ENCODE data around the gene MAP3K14.

Gene MAP3K14

GRCh38 chr17:45333702-45334092 is 16.9 kb upstream of the MAP3K14 start:
- no peaks in the 10 kb centered on the region for H3K9me3 ChIP-seq (ENCODE audit: insufficient read depth, low read length)
- no peak overlapping the region for H3K4me3 ChIP-seq (ENCODE audit: insufficient read depth, low read length, poor library complexity, severe bottlenecking)
- no peak overlapping the region for H3K27ac ChIP-seq (ENCODE audit: low read depth, low read length)
- no peak overlapping the region for H3K9ac ChIP-seq (ENCODE audit: low read length)
- H3K27me3 ChIP-seq (ENCODE audit: low read length): no peaks in the 10 kb centered on the region
- H3K36me3 ChIP-seq (ENCODE audit: low read length): no peaks in the 10 kb centered on the region
- TF ChIP-seq EZH2phosphoT487 (conservative IDR thresholded peaks at IDR 0.05; ENCODE audit: low read length) (no peak), CTCF (IDR thresholded peaks at IDR 0.05; ENCODE audit: insufficient read depth, low read length, poor library complexity, severe bottlenecking) (no peak)
- H2AFZ ChIP-seq (ENCODE audit: low read depth, low read length, severe bottlenecking): no peak overlapping the region
- no peaks in the 10 kb centered on the region for H3F3A ChIP-seq (ENCODE audit: insufficient read depth)
- no peaks in the 10 kb centered on the region for H3K9me2 ChIP-seq (replicated peaks; ENCODE audit: insufficient read depth, low read length)
- H3K79me2 ChIP-seq (ENCODE audit: insufficient read depth, low read length): no peaks in the 10 kb centered on the region
- H4K20me1 ChIP-seq (ENCODE audit: low read depth, low read length): no peaks in the 10 kb centered on the region
- H3K4me2 ChIP-seq (ENCODE audit: low read depth, low read length, poor library complexity, severe bottlenecking): no peak overlapping the region

GRCh38 chr17:45332989-45333701 is 16.3 kb upstream of the MAP3K14 start:
- TF ChIP-seq CTCF (IDR thresholded peaks at IDR 0.05; ENCODE audit: insufficient read depth, low read length, poor library complexity, severe bottlenecking) (no peak), EZH2phosphoT487 (conservative IDR thresholded peaks at IDR 0.05; ENCODE audit: low read length) (no peak)
- Histone ChIP-seq H3K27ac (ENCODE audit: low read depth, low read length) (no peak overlapping the region), H3F3A (ENCODE audit: insufficient read depth) (no peaks in the 10 kb centered on the region), H3K4me3 (ENCODE audit: insufficient read depth, low read length, poor library complexity, severe bottlenecking) (no peak overlapping the region), H3K9ac (ENCODE audit: low read length) (no peak overlapping the region), H3K27me3 (ENCODE audit: low read length) (no peaks in the 10 kb centered on the region), H2AFZ (ENCODE audit: low read depth, low read length, severe bottlenecking) (no peak overlapping the region), H3K79me2 (ENCODE audit: insufficient read depth, low read length) (no peaks in the 10 kb centered on the region), H4K20me1 (ENCODE audit: low read depth, low read length) (no peaks in the 10 kb centered on the region), H3K36me3 (ENCODE audit: low read length) (no peaks in the 10 kb centered on the region), H3K9me3 (ENCODE audit: insufficient read depth, low read length) (no peaks in the 10 kb centered on the region), H3K9me2 (replicated peaks; ENCODE audit: insufficient read depth, low read length) (no peaks in the 10 kb centered on the region), H3K4me2 (ENCODE audit: low read depth, low read length, poor library complexity, severe bottlenecking) (no peak overlapping the region)

- TF ChIP-seq CTCF (IDR thresholded peaks at IDR 0.05; ENCODE audit: insufficient read depth, low read length, poor library complexity, severe bottlenecking) (no peak), EZH2phosphoT487 (conservative IDR thresholded peaks at IDR 0.05; ENCODE audit: low read length) (no peak)
- no peak overlapping the region for H3K9ac ChIP-seq (ENCODE audit: low read length)
- H3K36me3 ChIP-seq (ENCODE audit: low read length): no peaks in the 10 kb centered on the region
- H3K27ac ChIP-seq (ENCODE audit: low read depth, low read length): no peak overlapping the region
- H3K9me3 ChIP-seq (ENCODE audit: insufficient read depth, low read length): no peaks in the 10 kb centered on the region
- H3F3A ChIP-seq (ENCODE audit: insufficient read depth): no peaks in the 10 kb centered on the region
- no peak overlapping the region for H3K4me2 ChIP-seq (ENCODE audit: low read depth, low read length, poor library complexity, severe bottlenecking)
- no peaks in the 10 kb centered on the region for H3K79me2 ChIP-seq (ENCODE audit: insufficient read depth, low read length)
- no peaks in the 10 kb centered on the region for H3K27me3 ChIP-seq (ENCODE audit: low read length)
- H4K20me1 ChIP-seq (ENCODE audit: low read depth, low read length): no peaks in the 10 kb centered on the region
- H3K9me2 ChIP-seq (replicated peaks; ENCODE audit: insufficient read depth, low read length): no peaks in the 10 kb centered on the region
- H2AFZ ChIP-seq (ENCODE audit: low read depth, low read length, severe bottlenecking): no peak overlapping the region
- no peak overlapping the region for H3K4me3 ChIP-seq (ENCODE audit: insufficient read depth, low read length, poor library complexity, severe bottlenecking)
Measured at GRCh38 chr17:45332505-45332904, 15.7 kb upstream of the MAP3K14 start.
